Activated CD8-positive, alpha-beta T cell treated with anti-CD3 and anti-CD28 coated beads for 36 hours (primary cell): ENCODE data around the gene RSPO3. TPM values are rescaled to one million over a fixed set of nuclear protein-coding genes. Genes with fewer than 3 reads are reported as not detected.

Source experiments
- ATAC-seq: fragments of 200-7000 bp; cut with Tn5 transposase; one replicate; pipeline ENCODE4 v1.10.0; 2021; ENCODE audit warnings: mild to moderate bottlenecking, moderate library complexity
- CTCF ChIA-PET: fragments of 350-600 bp; sonication (Branson Sonifier 250); formaldehyde crosslinking; loops from one replicate; lab custom pipeline; 2021; ENCODE audit warnings: antibody characterized with exemption; lab: Charles Lee
- POLR2A ChIA-PET: fragments of 350-600 bp; sonication (Branson Sonifier 250); formaldehyde crosslinking; loops from one replicate; lab custom pipeline; 2021; ENCODE audit warnings: antibody characterized with exemption; lab: Charles Lee
- DNase-seq: peaks from one replicate; pipeline ENCODE4 v3.0.0-alpha.2; 2020
- H3K27ac Mint-ChIP-seq: one replicate; pipeline ENCODE4 v1.8.0; 2021; ENCODE audit warnings: mild to moderate bottlenecking, mixed read lengths
- H3K27me3 Mint-ChIP-seq: one replicate; pipeline ENCODE4 v1.8.0; 2021; ENCODE audit warnings: mixed read lengths
- H3K36me3 Mint-ChIP-seq: one replicate; pipeline ENCODE4 v1.8.0; 2021; ENCODE audit warnings: low read depth, mixed read lengths
- H3K4me1 Mint-ChIP-seq: one replicate; pipeline ENCODE4 v1.8.0; 2021; ENCODE audit warnings: low read depth, mixed read lengths
- H3K4me3 Mint-ChIP-seq: one replicate; pipeline ENCODE4 v1.8.0; 2021; ENCODE audit warnings: mild to moderate bottlenecking, moderate library complexity, mixed read lengths
- H3K9me3 Mint-ChIP-seq: one replicate; pipeline ENCODE4 v1.8.0; 2021; ENCODE audit warnings: mixed read lengths
- CTCF ChIP-seq: fragments of 200-600 bp; IDR thresholded peaks from one replicate; pipeline ENCODE4 v1.8.0; 2022; ENCODE audit warnings: antibody characterized with exemption, mild to moderate bottlenecking
- intact Hi-C: fragments of 100-400 bp; cut with micrococcal nuclease; formaldehyde crosslinking; loops from one replicate; pipeline ENCODE4 v1.10.0; 2022
- total RNA-seq, 2 experiments: library from RNA; stranded (reverse); gene quantifications; one replicate each; pipeline ENCODE4 v1.2.3, GENCODE V29; 2021

RSPO3 gene
- total RNA-seq, 2 experiments from 2014 or later, result not detected

GRCh38 chr6:127243501-127243900, 125.0 kb downstream of the RSPO3 start:
- CTCF ChIA-PET, result no interaction called here
- no peak for TF ChIP-seq CTCF
- Mint-ChIP-seq H3K27me3 (peaks cover 11% of the 10 kb centered on the region), H3K4me3 (no peak overlapping the region), H3K9me3 (no peaks in the 10 kb centered on the region), H3K4me1 (no peaks in the 10 kb centered on the region), H3K36me3 (no peaks in the 10 kb centered on the region), H3K27ac (no peak overlapping the region)
- DNase-seq (no peak), ATAC-seq (no peak)
- intact Hi-C loops, result no loop called here
- POLR2A ChIA-PET, result no interaction called here

Other genes starting within 250 kb of the RSPO3 start
- 10 to 100 TPM; 12.5 to 13.2 TPM for gene RNF146, start 148.2 kb downstream of the RSPO3 start, total RNA-seq
- 10 to 100 TPM; 50.2 to 51.1 TPM for gene ECHDC1, start 224.9 kb downstream of the RSPO3 start, total RNA-seq